Activated naive CD8-positive, alpha-beta T cell treated with anti-CD3 and anti-CD28 coated beads, Interleukin-2, amount 10 ng/mL, durations not matched to agents 7 days and 5 days (primary cell): ENCODE results near the gene MAML2. TPM values are rescaled to one million over a fixed set of nuclear protein-coding genes. Genes with fewer than 3 reads are reported as not detected.
A peak's percentile ranks its signal among the peaks of the same experiment; 100 is the strongest.

Experiments
- ATAC-seq: fragments of 150-1000 bp; cut with Tn5 transposase; one replicate; pipeline ENCODE4 v1.10.0; 2021; ENCODE audit warnings: low read depth, moderate library complexity
- POLR2A ChIA-PET: fragments of 350-600 bp; sonication (Branson Sonifier 250); formaldehyde crosslinking; loops from one replicate; lab custom pipeline; 2021; ENCODE audit warnings: antibody characterized with exemption; lab: Charles Lee
- DNase-seq: peaks from one replicate; pipeline ENCODE4 v3.0.0; 2021
- H3K27ac Mint-ChIP-seq: one replicate; pipeline ENCODE4 v1.8.0; 2022; ENCODE audit warnings: mild to moderate bottlenecking, mixed read lengths
- H3K27me3 Mint-ChIP-seq: one replicate; pipeline ENCODE4 v1.8.0; 2022; ENCODE audit warnings: mild to moderate bottlenecking, moderate library complexity, mixed read lengths
- H3K36me3 Mint-ChIP-seq: one replicate; pipeline ENCODE4 v1.8.0; 2021; ENCODE audit warnings: mild to moderate bottlenecking, mixed read lengths
- H3K4me1 Mint-ChIP-seq: one replicate; pipeline ENCODE4 v1.8.0; 2021; ENCODE audit warnings: mixed read lengths
- H3K4me3 Mint-ChIP-seq: one replicate; pipeline ENCODE4 v1.8.0; 2022; ENCODE audit warnings: mild to moderate bottlenecking, moderate library complexity, mixed read lengths
- H3K9me3 Mint-ChIP-seq: one replicate; pipeline ENCODE4 v1.8.0; 2021; ENCODE audit warnings: mixed read lengths
- total RNA-seq, 2 experiments: library from RNA; stranded (reverse); gene quantifications; one replicate each; pipeline ENCODE4 v1.2.3, GENCODE V29; 2021

The MAML2 gene
- total RNA-seq, 2 experiments from 2014 or later, result 18.6 to 20.5 TPM

- no peak overlapping the region for H3K27ac Mint-ChIP-seq
- POLR2A ChIA-PET, result interaction anchor here (1.0 kb wide), 1 partner anchor 28 kb away, joined by 4 read pairs; the partner anchor contains the start of gene CCDC82
Observed at GRCh38 chr11:96361778-96362177, 18.8 kb upstream of the MAML2 start.

DNA sequence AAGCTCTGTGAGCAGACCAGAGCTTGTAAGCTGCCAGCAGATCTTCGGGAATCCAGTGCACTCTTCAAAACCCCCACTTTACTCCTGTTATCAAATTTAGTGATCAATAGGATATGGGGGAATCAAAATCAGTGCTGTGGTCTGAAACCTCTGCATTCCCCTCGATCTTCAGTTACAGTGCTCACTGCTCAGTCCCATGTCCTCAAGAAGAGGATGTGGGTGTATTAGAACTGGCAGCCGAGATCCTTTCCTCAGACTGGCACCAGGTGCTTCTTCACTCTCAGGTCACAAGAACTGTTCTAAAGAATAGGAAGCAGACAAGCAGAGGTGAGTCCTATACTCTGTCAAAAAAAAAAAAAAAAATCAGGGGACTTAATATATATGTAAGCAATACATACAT is 15.3 kb upstream of the MAML2 start:
- peak overlapping the region; percentile 62 for H3K4me3 Mint-ChIP-seq
- peaks cover 48% of the 10 kb centered on the region for H3K36me3 Mint-ChIP-seq
- H3K27me3 Mint-ChIP-seq, result no peaks in the 10 kb centered on the region
- POLR2A ChIA-PET, result no interaction called here
- peaks cover 25% of the 10 kb centered on the region for H3K4me1 Mint-ChIP-seq
- H3K27ac Mint-ChIP-seq, result peak overlapping the region; percentile 59
- ATAC-seq, result peak; percentile 30
- H3K9me3 Mint-ChIP-seq, result no peaks in the 10 kb centered on the region
- no peak for DNase-seq

More at GRCh38 chr11:96361778-96362177, 18.8 kb upstream of the MAML2 start:
- H3K36me3 Mint-ChIP-seq, result peaks cover 25% of the 10 kb centered on the region
- no peak for DNase-seq
- no peak for ATAC-seq
- no peaks in the 10 kb centered on the region for H3K9me3 Mint-ChIP-seq
- H3K27me3 Mint-ChIP-seq, result no peaks in the 10 kb centered on the region
- no peak overlapping the region for H3K4me3 Mint-ChIP-seq
- H3K4me1 Mint-ChIP-seq, result peaks cover 21% of the 10 kb centered on the region

DNA sequence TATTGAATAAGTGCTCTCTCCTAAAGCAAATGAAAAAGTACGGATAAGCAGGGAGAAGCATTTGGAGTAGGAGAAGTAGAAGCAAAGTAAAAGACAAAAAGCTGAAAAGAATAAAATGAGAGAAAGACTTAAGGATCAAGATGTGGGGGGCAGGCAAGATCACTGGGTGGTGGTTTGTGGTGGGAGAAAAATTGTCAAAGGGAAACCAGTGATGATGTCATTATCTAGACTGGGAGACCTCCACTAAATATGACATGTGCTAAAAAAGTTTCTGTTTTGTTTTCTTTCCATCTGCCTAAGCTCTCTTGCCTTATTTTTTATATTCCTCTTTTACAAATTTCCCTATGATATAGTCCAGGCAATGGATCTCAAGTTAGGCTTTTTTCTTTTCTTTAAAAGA is 14.8 kb upstream of the MAML2 start:
- POLR2A ChIA-PET, result no interaction called here
- ATAC-seq (peak; percentile 84), DNase-seq (no peak)
- Mint-ChIP-seq H3K36me3 (peaks cover 48% of the 10 kb centered on the region), H3K4me3 (peak overlapping the region; percentile 62), H3K4me1 (peaks cover 25% of the 10 kb centered on the region), H3K27ac (peak overlapping the region; percentile 18), H3K9me3 (no peaks in the 10 kb centered on the region), H3K27me3 (no peaks in the 10 kb centered on the region)

DNA sequence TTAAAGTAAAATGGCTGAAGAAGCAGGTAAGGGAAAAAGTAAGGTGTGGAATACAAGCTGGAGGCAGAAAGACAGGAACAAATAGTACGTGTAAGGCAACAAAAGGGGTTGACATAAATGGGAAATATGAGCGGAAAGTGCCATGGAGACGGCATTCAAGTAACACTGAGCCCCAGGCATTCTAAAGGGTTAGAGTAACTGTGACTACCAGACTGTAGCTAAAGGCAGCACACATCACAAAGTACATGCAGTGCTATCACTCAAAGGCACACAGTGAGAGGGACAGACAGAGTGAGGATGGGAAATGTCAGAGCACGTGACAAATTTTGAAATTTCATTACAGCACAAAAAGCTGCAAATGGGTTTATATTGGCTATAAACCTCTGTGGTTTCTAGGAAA is 13.9 kb upstream of the MAML2 start:
- H3K36me3 Mint-ChIP-seq, result peaks cover 45% of the 10 kb centered on the region
- H3K4me1 Mint-ChIP-seq, result peaks cover 25% of the 10 kb centered on the region
- no peak overlapping the region for H3K4me3 Mint-ChIP-seq
- DNase-seq (no peak), ATAC-seq (no peak)
- POLR2A ChIA-PET, result no interaction called here
- H3K27ac Mint-ChIP-seq, result peak overlapping the region; percentile 73
- H3K9me3 Mint-ChIP-seq, result no peaks in the 10 kb centered on the region
- no peaks in the 10 kb centered on the region for H3K27me3 Mint-ChIP-seq

DNA sequence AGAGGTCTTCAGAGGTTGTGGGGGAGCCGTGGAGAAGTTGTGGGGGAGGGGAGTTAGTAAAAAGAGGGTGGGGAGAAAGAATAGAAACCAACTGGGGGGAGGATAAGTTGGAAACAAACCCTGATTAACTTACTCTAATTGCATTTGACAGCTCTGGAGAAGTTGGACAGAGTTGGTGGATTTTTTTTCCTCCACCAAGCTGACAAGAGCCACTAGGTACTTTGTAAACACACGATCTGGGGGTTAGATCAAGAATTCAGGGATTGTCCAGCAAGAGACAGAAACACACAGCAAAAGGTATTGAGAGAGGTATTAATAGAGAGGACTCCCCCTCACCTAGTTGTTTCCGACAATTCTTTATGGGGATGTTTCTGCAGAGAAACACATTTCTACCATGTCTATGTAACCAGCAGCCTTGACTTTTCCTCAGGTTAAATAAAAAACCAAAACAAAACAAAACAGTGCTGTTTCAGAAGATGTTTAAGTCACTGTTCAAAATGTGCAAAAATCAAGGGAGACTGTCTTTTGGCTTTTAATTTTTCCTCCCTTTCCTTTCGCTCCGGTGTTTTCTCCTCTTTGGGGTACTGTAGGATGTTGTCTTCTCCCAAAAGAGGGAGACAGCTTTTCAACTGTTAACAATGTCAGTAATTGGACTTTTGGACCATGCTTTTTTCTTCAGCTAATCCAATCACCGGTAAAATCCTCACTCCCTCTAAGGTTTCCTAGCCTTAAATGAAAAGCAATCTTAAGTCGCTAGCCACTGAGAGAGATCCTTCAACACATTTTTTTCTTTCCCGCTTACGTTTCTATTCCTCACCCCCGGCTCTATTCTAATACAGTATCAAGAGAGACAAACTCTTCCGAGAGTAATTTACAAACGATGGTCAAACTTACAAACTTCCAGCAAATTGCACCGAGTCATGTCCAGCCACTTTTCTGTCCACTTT is 708 bp downstream of the MAML2 start:
- POLR2A ChIA-PET, result interaction anchor here (0.8 to 5.6 kb wide), 25 partner anchors 12 to 552 kb away, joined by 3 to 48 read pairs (median 4); partner anchors contain the start of genes CCDC82, CEP57, FAM76B and JRKL
- Mint-ChIP-seq H3K4me1 (peaks cover 32% of the 10 kb centered on the region), H3K36me3 (peaks cover 8% of the 10 kb centered on the region), H3K27ac (peak overlapping the region; percentile 90), H3K4me3 (peak overlapping the region; percentile 96), H3K27me3 (no peaks in the 10 kb centered on the region), H3K9me3 (no peaks in the 10 kb centered on the region)
- no peak for ATAC-seq
- no peak for DNase-seq

DNA sequence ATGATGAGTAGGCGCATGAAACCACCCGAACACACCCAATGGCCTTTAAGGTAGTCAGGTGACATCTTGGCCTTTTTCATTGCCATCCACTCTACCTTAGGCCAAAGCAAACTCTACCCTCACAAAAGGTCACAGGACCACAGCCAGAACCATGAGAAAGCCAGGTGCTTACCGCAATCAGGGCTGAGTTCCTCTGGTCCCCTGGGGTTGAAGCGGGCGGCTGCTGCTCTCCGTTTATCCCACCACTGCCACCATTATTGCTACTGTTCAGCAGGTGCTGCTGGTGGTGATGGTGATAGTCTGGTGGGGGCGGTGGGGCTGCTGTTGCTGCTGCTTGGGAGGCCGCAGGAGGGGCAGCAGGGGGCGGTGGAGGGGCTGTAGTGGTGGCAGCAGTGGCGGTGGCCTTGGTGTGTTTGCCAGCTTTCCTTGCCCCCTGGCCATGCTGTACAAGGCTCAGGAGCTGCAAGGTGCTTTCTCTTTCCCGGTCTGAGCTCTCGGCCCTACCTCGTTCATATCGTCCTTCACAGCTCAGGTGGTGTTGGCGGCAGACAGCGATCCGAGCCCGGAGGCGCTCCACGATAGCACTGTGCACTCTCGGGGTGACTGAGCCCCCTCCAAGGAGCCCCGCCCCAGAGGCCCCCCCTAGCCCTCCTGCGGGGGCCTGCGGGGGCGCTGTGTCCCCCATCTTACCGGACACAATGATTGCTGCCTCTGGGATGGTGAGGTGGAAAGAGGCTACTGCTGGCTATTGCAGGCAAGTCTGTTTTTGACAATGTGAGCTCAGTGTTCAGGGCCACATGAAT is 1.6 kb downstream of the MAML2 start:
- Mint-ChIP-seq H3K27me3 (no peaks in the 10 kb centered on the region), H3K9me3 (no peaks in the 10 kb centered on the region), H3K4me3 (peak overlapping the region; percentile 96), H3K36me3 (peaks cover 8% of the 10 kb centered on the region), H3K27ac (peak overlapping the region; percentile 90), H3K4me1 (peaks cover 37% of the 10 kb centered on the region)
- ATAC-seq (peak; percentile 66), DNase-seq (peak; percentile 84)
- POLR2A ChIA-PET, result interaction anchor here (0.8 to 5.6 kb wide), 15 partner anchors 47 to 551 kb away, joined by 3 to 48 read pairs (median 4); partner anchors contain the start of genes CCDC82, CEP57, FAM76B and JRKL

DNA sequence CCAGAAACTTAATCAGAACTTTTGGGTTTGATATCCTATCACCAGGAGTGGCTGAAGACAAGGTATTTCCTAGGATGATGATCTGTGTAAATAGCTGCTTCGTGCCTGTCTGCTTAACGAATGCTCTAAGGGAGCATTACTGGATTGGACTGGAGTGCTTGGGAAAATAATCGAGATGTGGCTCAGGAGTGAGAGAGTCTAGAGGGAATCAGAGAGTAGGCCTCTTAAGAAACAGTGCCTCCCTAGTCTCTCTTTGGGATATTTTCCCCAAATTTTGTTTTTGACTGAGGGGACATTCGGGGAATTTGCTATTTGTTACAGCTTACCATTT is 2.5 kb downstream of the MAML2 start:
- POLR2A ChIA-PET, result interaction anchor here (0.6 to 5.6 kb wide), 12 partner anchors 26 to 550 kb away, joined by 3 to 48 read pairs (median 5); partner anchors contain the start of genes CCDC82, CEP57, FAM76B and JRKL
- DNase-seq, result no peak
- H3K36me3 Mint-ChIP-seq, result peaks cover 12% of the 10 kb centered on the region
- H3K9me3 Mint-ChIP-seq, result no peaks in the 10 kb centered on the region
- ATAC-seq, result no peak
- H3K27me3 Mint-ChIP-seq, result no peaks in the 10 kb centered on the region
- peaks cover 44% of the 10 kb centered on the region for H3K4me1 Mint-ChIP-seq
- H3K4me3 Mint-ChIP-seq, result peak overlapping the region; percentile 96
- peak overlapping the region; percentile 90 for H3K27ac Mint-ChIP-seq

DNA sequence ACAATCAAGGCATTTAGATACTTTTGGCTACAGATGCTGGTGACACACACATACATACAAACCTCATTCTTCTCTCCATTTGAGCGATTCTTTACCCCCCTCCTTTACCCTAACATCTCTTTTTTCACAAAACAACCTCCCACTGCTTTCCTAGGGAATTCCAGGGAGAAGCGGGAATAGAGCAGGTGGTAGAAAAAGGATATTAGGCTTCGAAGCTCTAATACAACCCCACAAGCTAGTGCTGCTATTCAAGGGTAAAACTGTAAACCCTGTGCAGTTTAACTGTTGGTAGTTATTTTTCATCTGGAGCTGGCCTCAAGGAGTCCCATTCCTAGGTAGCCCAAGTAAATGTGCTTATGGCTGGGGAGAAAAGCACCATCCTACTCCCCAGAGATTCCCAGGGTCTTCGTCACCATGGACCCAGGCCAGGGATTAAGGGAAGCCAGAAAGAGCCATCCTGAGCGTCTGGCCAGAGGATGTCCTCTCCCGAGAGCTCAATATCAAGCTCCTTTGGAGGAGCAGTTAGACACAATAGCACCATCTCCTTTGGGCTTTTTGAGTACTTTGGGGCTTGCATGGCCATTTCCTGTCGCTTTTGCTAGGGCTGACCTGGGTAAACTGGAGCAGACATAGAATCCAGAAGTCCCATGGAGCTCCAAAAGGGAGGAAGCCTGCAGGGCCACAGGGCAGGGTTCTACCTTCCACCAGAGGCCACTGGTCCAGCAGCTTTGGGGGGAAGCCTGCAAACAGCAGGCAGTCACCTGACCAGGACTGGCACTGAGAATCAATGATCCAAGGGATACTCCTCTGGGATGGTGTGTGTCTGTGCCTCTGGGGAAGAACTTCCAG is 3.1 kb downstream of the MAML2 start:
- no peaks in the 10 kb centered on the region for H3K9me3 Mint-ChIP-seq
- peak overlapping the region; percentile 96 for H3K4me3 Mint-ChIP-seq
- H3K27me3 Mint-ChIP-seq, result no peaks in the 10 kb centered on the region
- POLR2A ChIA-PET, result interaction anchor here (0.6 to 5.6 kb wide), 17 partner anchors 10 to 550 kb away, joined by 3 to 48 read pairs (median 5); partner anchors contain the start of genes CCDC82, CEP57, FAM76B and JRKL
- DNase-seq, result peak; percentile 42
- ATAC-seq, result no peak
- H3K36me3 Mint-ChIP-seq, result peaks cover 13% of the 10 kb centered on the region
- H3K4me1 Mint-ChIP-seq, result peaks cover 46% of the 10 kb centered on the region
- peak overlapping the region; percentile 90 for H3K27ac Mint-ChIP-seq

DNA sequence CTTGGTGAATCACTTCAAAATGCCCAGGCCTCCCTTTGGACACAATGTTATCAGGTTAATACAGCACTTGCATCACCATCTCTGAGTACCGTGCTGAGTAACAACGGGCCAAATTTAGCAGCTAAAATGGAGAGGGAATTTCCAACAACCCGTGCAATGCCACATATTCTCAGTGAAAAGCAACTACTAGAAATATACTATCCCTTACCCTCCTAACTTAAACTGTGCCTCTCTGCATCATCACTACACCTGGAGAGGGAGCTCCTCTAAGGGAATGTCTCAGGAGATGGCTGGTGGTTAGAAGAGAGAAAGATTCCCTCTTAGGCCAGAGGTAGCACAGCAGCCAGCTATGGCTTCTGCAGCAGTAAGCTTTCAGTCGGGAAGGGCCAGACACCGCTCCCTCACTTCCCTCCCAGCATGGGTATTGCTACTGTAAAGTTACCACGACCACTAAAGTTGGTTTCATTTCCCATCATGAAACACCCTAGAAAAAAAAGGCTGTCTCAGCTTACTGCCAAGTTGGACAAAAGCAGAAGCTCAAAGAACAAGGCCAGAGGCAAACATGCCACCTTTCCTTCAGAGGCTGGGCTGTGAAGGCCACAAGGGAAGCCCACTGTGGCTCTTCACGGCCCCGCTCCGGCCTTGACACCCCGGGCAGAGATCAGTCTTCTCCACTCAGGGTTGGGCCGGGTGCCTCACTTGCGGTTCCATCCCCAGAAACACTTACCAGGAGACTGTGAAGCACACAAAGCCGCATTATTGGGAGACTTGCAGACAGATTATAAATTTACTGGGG is 3.9 kb downstream of the MAML2 start:
- Mint-ChIP-seq H3K27ac (peak overlapping the region; percentile 90), H3K4me3 (peak overlapping the region; percentile 96), H3K27me3 (no peaks in the 10 kb centered on the region), H3K36me3 (peaks cover 18% of the 10 kb centered on the region), H3K4me1 (peaks cover 52% of the 10 kb centered on the region), H3K9me3 (no peaks in the 10 kb centered on the region)
- peak; percentile 14 for ATAC-seq
- POLR2A ChIA-PET, result interaction anchor here (0.6 to 5.6 kb wide), 14 partner anchors 20 to 549 kb away, joined by 3 to 48 read pairs (median 6); partner anchors contain the start of genes CCDC82, CEP57, FAM76B and JRKL
- peak; percentile 52 for DNase-seq

GRCh38 chr11:96337541-96338431 is 5.2 kb downstream of the MAML2 start:
- Mint-ChIP-seq H3K4me3 (peak overlapping the region; percentile 96), H3K36me3 (peaks cover 26% of the 10 kb centered on the region), H3K27ac (peak overlapping the region; percentile 90), H3K4me1 (peaks cover 52% of the 10 kb centered on the region), H3K9me3 (no peaks in the 10 kb centered on the region), H3K27me3 (no peaks in the 10 kb centered on the region)
- POLR2A ChIA-PET, result interaction anchor here (0.5 to 5.6 kb wide), 8 partner anchors 18 to 95 kb away, joined by 3 to 48 read pairs (median 4); partner anchors contain the start of genes CCDC82 and JRKL
- ATAC-seq, result peak; percentile 23
- DNase-seq, result no peak

- DNase-seq, result no peak
- Mint-ChIP-seq H3K9me3 (no peaks in the 10 kb centered on the region), H3K4me1 (peaks cover 62% of the 10 kb centered on the region), H3K27me3 (no peaks in the 10 kb centered on the region), H3K36me3 (peaks cover 27% of the 10 kb centered on the region), H3K4me3 (no peak overlapping the region), H3K27ac (no peak overlapping the region)
- ATAC-seq, result no peak
- POLR2A ChIA-PET, result no interaction called here
Observed at GRCh38 chr11:96335388-96335787, 7.6 kb downstream of the MAML2 start.
